KOPT-K1 (cell line): ENCODE data around the gene ST3GAL2.

ENCODE experiments used
- H3K27ac ChIP-seq: fragments of 200-600 bp; sonication (generic); 2 replicates; pipeline ENCODE4 v1.5.1; 2016; ENCODE audit warnings: antibody characterized with exemption, mild to moderate bottlenecking, low read depth, low read length; ENCODE audit not compliant: poor library complexity, severe bottlenecking
- H3K36me3 ChIP-seq: fragments of 200-600 bp; sonication (generic); 2 replicates; pipeline ENCODE4 v1.5.1; 2017; ENCODE audit warnings: antibody characterized with exemption, mild to moderate bottlenecking, low read length, moderate library complexity; ENCODE audit not compliant: insufficient read depth
- H3K9me3 ChIP-seq: fragments of 200-600 bp; sonication (generic); 2 replicates; pipeline ENCODE4 v1.5.1; 2017; ENCODE audit warnings: antibody characterized with exemption, low read length, mild to moderate bottlenecking; ENCODE audit not compliant: insufficient read depth, poor library complexity, severe bottlenecking

ST3GAL2 gene

GRCh38 chr16:70433458-70434103 is 5.3 kb downstream of the ST3GAL2 start:
- H3K36me3 ChIP-seq: peaks cover 13% of the 10 kb centered on the region; the same call in 1 of the 2 replicates
- no peaks in the 10 kb centered on the region for H3K9me3 ChIP-seq
- peak overlapping the region; percentile 5 for H3K27ac ChIP-seq

GRCh38 chr16:70432723-70433457 is 6.0 kb downstream of the ST3GAL2 start:
- peak overlapping the region; percentile 5 for H3K27ac ChIP-seq
- no peaks in the 10 kb centered on the region for H3K9me3 ChIP-seq

DNA sequence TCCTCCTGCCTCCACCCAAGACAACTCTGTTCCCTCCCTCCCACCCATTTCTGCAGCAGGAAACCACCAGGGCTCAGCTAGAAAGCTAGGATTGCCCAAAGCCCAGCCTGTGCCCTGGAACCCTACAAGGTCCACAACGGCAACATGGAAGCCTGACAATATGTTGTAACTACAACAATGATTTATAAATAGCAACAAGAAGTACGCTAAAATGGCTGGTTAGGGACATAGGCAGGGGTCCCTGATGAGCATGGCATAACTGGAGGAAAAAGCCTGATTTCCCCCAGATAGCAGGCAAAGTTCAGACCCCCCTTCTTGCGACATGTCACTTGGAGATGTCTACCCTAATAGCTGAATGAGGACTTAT is 6.6 kb downstream of the ST3GAL2 start:
- H3K9me3 ChIP-seq: no peaks in the 10 kb centered on the region
- no peak overlapping the region for H3K27ac ChIP-seq
- peaks cover 13% of the 10 kb centered on the region; the same call in 1 of the 2 replicates for H3K36me3 ChIP-seq

More at GRCh38 chr16:70432723-70433457, 6.0 kb downstream of the ST3GAL2 start:
- H3K36me3 ChIP-seq: peaks cover 13% of the 10 kb centered on the region; the same call in 1 of the 2 replicates

- H3K27ac ChIP-seq: peak overlapping the region; percentile 76
- H3K36me3 ChIP-seq: peaks cover 13% of the 10 kb centered on the region; the same call in 1 of the 2 replicates
- H3K9me3 ChIP-seq: no peaks in the 10 kb centered on the region
Measured at GRCh38 chr16:70430667-70431536, 8.0 kb downstream of the ST3GAL2 start.

- Histone ChIP-seq H3K27ac (peak overlapping the region; percentile 76), H3K36me3 (peaks cover 15% of the 10 kb centered on the region; the same call in 1 of the 2 replicates), H3K9me3 (no peaks in the 10 kb centered on the region)
Measured at GRCh38 chr16:70429888-70430666, 8.8 kb downstream of the ST3GAL2 start.

GRCh38 chr16:70428178-70428998 is 10.5 kb downstream of the ST3GAL2 start:
- peaks cover 8% of the 10 kb centered on the region; the same call in 1 of the 2 replicates for H3K36me3 ChIP-seq
- H3K9me3 ChIP-seq: no peaks in the 10 kb centered on the region
- peak overlapping the region; percentile 48 for H3K27ac ChIP-seq

- Histone ChIP-seq H3K36me3 (peaks cover 8% of the 10 kb centered on the region; the same call in 1 of the 2 replicates), H3K27ac (peak overlapping the region; percentile 48), H3K9me3 (no peaks in the 10 kb centered on the region)
Measured at GRCh38 chr16:70427786-70428177, 11.1 kb downstream of the ST3GAL2 start.

GRCh38 chr16:70422543-70422942 is 16.4 kb downstream of the ST3GAL2 start:
- peaks cover 8% of the 10 kb centered on the region; the same call in 1 of the 2 replicates for H3K36me3 ChIP-seq
- no peak overlapping the region for H3K27ac ChIP-seq
- H3K9me3 ChIP-seq: no peaks in the 10 kb centered on the region

DNA sequence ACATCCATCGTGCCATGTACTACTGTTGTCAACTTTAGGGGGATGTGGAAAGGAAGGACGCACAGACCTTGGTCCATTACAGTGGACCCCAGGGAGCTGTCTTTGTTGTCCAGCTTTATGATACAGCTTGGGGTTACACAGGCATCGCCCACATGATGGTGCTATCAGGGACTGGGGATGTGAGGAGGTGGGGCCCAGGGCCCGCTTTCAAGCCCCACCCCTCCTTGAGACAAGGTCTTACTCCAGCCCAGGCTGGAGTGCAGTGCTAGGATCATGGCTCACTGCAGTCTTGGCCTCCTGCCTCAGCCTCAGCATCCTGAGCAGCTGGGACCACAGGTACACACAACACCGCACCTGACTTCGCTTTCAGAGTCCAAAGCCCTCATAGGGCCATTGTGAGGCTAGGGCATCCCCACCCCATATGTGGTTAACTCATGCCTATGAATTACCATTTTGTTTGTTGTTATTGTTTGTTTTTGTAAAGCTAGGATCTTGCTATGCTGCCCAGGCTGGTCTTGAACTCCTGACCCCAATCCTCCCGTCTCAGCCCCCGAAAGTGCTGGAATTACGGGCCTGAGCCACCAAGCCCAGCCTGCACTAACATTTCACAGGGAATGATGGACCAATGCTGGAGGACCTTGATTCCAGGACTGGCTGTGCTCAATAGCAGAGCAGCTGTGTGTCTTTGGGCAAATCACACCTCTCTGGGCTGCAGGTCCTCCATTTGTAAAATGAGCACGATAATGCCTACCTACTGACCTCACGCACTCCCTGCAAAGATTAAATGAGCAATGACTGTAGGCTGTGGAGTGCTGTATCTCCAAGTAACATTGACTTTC is 17.2 kb downstream of the ST3GAL2 start:
- Histone ChIP-seq H3K9me3 (no peaks in the 10 kb centered on the region), H3K36me3 (peaks cover 8% of the 10 kb centered on the region; the same call in 1 of the 2 replicates), H3K27ac (peak overlapping the region; percentile 24)

- Histone ChIP-seq H3K9me3 (no peaks in the 10 kb centered on the region), H3K36me3 (peaks cover 8% of the 10 kb centered on the region; the same call in 1 of the 2 replicates), H3K27ac (peak overlapping the region; percentile 24)
Measured at GRCh38 chr16:70421014-70421413, 17.9 kb downstream of the ST3GAL2 start.

DNA sequence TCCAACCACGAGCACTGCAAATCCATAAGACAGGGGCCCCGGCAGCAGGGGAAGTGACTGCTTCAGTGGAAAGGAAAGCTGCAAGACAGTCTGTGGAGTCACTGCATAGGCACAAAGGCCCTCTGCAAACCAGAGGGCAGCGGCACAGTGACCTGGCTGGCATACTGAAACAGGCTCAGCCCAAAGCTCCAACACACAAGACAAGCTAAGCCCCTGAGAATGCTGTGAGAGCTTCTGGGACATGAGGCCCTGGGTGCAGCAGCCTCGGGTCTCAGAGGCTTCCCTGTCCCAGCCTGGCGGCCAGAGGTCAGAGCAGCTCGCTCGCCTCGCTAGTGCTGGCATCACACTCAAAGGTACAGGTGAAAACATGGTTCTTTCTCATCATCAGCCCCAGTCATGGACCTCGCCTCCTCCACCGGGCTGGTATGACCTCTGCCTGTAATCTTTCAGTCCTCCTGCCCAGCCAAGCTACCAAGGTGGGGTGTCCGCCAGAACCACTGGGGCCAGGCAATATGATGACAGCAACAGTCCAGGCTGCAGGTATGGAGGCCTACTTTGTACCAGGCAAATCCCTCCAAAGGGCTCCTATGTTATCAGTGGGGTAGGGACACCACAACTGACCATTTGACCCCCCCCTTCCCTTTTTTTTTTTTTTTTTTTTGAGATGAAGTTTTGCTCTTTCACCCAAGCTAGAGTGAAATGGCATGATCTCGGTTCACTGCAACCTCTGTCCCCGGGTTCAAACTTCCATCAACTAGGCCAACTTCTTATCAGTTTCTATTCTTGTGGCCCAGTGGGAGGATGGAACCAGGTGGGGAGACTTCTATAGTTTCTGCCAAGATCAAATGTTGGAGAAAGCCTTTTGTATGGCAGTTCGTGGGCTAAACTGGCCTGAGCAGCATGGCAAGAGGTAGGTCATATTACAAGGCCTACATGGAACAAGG is 19.2 kb downstream of the ST3GAL2 start:
- Histone ChIP-seq H3K9me3 (no peaks in the 10 kb centered on the region), H3K36me3 (peaks cover 2% of the 10 kb centered on the region; the same call in 1 of the 2 replicates), H3K27ac (peak overlapping the region; percentile 88)

DNA sequence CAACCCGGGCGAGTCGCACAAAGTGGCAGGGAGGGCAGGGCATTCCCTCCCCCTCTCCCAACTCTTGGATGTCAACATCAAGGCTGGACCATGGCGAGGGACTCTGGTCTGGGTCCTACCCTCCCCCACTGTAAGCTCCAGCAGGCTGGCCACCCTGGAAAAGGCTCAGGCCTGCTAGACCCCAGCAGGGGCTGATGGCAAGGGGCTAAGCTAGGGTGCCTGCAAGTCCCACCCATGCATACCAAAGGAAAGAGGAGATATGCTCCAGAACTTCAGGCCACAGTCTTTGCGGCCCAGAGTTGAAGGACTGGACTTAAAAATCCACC is 19.9 kb downstream of the ST3GAL2 start:
- peak overlapping the region; percentile 88 for H3K27ac ChIP-seq
- no peaks in the 10 kb centered on the region for H3K36me3 ChIP-seq
- H3K9me3 ChIP-seq: no peaks in the 10 kb centered on the region
